ENCODE measurements around the gene FCHO2.

The FCHO2 gene

DNA sequence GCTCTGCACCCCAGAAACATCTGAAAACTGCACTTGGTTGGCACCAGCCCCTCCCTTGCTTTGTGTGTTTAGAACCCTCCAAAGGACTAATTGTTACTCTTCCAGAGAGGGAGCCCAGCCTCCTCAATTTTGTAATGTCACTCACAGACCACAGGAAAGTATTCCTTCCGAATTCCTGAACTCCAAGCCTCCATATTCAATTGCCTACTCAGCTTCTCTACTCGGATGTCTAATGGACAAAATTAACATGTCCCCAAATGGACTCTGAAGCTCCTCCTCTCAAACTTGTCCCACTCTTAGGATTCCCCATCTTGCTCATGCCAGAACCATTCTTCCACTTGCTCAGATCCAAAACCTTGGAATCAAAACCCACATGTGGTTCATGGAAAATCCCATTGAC is 160.7 kb downstream of the FCHO2 start:
- no peak for DNase-seq (ENCODE audit: low read depth)
- no peak for TF ChIP-seq CTCF (IDR thresholded peaks at IDR 0.05; ENCODE audit: insufficient read depth, low read depth, low read length, missing control alignments)
- no peak overlapping the region for H3K4me3 ChIP-seq (ENCODE audit: low read length)

DNA sequence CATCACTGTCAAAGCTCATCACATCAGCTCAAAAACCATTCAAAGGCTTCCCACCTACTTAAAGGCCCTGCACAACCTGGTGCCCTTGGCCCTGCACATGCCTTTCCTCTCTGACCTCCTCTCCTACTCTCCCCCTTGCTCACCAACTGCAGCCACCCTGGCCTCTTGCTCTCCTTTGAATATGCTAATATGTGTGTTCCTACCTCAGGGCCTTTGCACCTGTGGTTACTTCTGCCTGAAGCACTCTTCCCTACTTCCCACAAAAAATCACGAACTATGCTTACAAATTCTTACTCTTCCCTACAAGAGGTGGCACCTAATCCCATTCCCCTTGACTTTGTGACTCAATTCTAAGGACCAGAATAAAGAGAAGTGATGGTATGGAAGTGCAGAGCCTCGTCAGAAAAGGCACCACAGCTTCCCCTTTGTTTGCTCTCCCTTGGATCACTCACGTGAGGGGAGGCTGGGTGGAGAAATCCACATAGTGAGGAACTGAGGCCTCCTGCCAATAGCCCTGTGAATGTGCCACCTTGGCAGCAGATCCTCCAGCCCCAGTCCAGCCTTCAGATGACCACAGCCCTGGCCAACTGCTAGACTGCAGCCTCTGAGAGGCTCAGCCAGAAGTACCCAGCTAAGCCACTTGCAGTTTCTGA is 161.4 kb downstream of the FCHO2 start:
- no peak for DNase-seq (ENCODE audit: low read depth)
- TF ChIP-seq CTCF (IDR thresholded peaks at IDR 0.05; ENCODE audit: insufficient read depth, low read depth, low read length, missing control alignments), result no peak
- H3K4me3 ChIP-seq (ENCODE audit: low read length), result no peak overlapping the region

DNA sequence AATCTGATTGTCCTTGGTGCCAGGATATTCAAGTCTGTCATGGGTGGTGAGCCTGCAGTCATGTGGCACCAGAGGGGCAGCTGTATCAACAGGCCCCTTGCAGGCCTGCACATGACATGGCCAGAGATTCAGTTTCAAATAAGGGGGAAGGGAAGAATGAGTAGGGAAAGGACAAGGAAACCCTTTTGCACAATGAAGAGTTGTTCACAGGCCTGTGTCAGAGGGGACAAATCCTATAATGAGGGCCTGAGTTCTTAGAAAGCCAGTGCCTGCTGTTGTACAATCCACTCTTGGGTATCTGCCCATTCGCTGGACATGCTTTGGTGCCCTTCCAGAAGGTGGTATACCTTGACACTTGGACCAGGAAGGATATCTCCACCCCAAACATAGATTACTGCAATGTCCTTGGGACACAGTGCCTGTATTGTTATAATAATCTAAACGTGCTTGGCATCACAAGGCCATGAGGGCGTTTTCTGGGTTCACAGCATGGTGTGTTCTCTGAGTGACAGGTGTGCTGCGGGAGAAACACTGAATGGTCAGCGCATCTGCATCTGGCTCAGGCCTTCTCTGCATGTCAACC is 162.6 kb downstream of the FCHO2 start:
- DNase-seq (ENCODE audit: low read depth), result peak; percentile 50
- TF ChIP-seq CTCF (IDR thresholded peaks at IDR 0.05; ENCODE audit: insufficient read depth, low read depth, low read length, missing control alignments), result no peak
- no peak overlapping the region for H3K4me3 ChIP-seq (ENCODE audit: low read length)

DNA sequence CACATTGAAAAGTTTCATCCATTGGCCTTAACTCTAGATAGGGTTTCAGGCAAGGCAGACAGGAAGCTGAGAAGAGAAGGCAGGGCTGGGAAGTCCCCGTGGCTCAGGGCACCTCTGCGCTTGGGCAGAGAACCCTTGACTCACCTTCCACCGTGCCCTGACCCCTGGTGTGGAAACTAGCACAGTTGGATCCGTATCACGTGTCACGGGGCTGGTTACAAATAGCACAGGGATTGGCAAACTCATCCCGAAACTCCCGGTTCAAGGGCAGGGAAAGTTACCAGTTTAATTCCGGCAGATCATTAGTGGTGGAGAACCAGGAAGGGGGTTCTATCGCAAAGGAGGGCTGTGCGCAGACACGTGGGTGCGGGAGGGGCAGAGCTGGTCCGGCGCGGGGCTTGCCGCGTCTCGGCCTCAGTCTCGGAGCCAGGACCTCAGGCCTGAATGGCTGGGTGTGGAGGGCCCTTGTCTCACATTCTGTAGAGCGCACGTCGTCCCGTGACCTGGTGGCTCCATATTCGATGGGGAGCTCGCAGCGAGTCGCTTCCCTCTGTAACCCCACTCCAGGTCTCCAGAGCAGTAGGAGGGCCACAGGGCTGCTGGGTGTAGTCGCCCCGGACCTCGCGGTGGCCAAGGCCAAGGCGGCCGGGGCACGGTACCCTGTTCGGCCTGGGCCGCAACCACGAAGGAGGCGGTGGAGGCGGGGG is 163.8 kb downstream of the FCHO2 start:
- TF ChIP-seq CTCF (IDR thresholded peaks at IDR 0.05; ENCODE audit: insufficient read depth, low read depth, low read length, missing control alignments), result no peak
- peak; percentile 30 for DNase-seq (ENCODE audit: low read depth)
- H3K4me3 ChIP-seq (ENCODE audit: low read length), result no peak overlapping the region

- peak within 1 kb of the TSS; percentile 61 for H3K4me3 ChIP-seq (ENCODE audit: low read length)
- no peak for TF ChIP-seq CTCF (IDR thresholded peaks at IDR 0.05; ENCODE audit: insufficient read depth, low read depth, low read length, missing control alignments)
- peak; percentile 70 for DNase-seq (ENCODE audit: low read depth)
Observed at GRCh38 chr5:73120222-73121118, 164.6 kb downstream of the FCHO2 start, which contains the start of gene TMEM171. TSS of gene TMEM171 (plus strand) at chr5:73120575. CDS start at chr5:73123374, 2,799 bp downstream.

GRCh38 chr5:73121119-73121463 is 165.2 kb downstream of the FCHO2 start:
- H3K4me3 ChIP-seq (ENCODE audit: low read length), result peak overlapping the region; percentile 61
- TF ChIP-seq CTCF (IDR thresholded peaks at IDR 0.05; ENCODE audit: insufficient read depth, low read depth, low read length, missing control alignments), result no peak
- peak; percentile 34 for DNase-seq (ENCODE audit: low read depth)

All from epithelial cell of esophagus (primary cell).